Panc1 (cell line): ENCODE measurements around the gene APOC3. TPM values are rescaled to one million over a fixed set of nuclear protein-coding genes. Genes with fewer than 3 reads are reported as not detected.

Experiments
- ATAC-seq: fragments of 200-7000 bp; cut with Tn5 transposase; 2 replicates; pipeline ENCODE4 v1.9.1; 2020; ENCODE audit warnings: mild to moderate bottlenecking, moderate library complexity
- BruUV-seq: library from RNA; stranded (reverse); fragments of 400-500 nt; replicated peaks from 2 replicates; lab custom pipeline; 2021; lab: Mats Ljungman, UMichigan
- CTCF ChIA-PET: fragments of 300-600 bp; sonication (Branson Sonifier 250); formaldehyde crosslinking; loops from one replicate; lab custom pipeline; 2022; ENCODE audit warnings: antibody characterized with exemption; lab: Charles Lee
- POLR2A ChIA-PET: fragments of 300-600 bp; sonication (Branson Sonifier 250); formaldehyde crosslinking; loops from one replicate; lab custom pipeline; 2022; ENCODE audit warnings: antibody characterized with exemption; lab: Charles Lee
- DNase-seq: peaks from one replicate; pipeline ENCODE4 v3.0.0-alpha.2; 2010; ENCODE audit warnings: low read depth, low spot score
- H3K27ac ChIP-seq: 2 replicates; pipeline ENCODE4 v1.5.1; 2011; ENCODE audit warnings: mild to moderate bottlenecking, low read length, inconsistent platforms
- H3K27me3 ChIP-seq: fragments of 200-500 bp; sonication (Bioruptor generic); 2 replicates; pipeline ENCODE4 v1.6.0; 2014; ENCODE audit warnings: low read length, inconsistent platforms; ENCODE audit not compliant: control insufficient read depth, insufficient read depth
- H3K36me3 ChIP-seq: fragments of 200-500 bp; sonication (Bioruptor generic); 2 replicates; pipeline ENCODE4 v1.5.1; 2014; ENCODE audit warnings: inconsistent platforms, mild to moderate bottlenecking, low read length, moderate library complexity; ENCODE audit not compliant: control insufficient read depth, insufficient read depth
- H3K4me1 ChIP-seq: 2 replicates; pipeline ENCODE4 v1.5.1; 2011; ENCODE audit warnings: inconsistent platforms, mild to moderate bottlenecking, low read length, moderate library complexity; ENCODE audit not compliant: control insufficient read depth, insufficient read depth
- H3K4me3 ChIP-seq, 2 experiments: 2 replicates each; pipeline ENCODE4 v1.5.1; 2011 to 2012; ENCODE audit warnings: low read depth in 2 of 2, low read length in 2 of 2, mild to moderate bottlenecking in 2 of 2, inconsistent platforms in 1 of 2, moderate library complexity in 1 of 2
- H3K9me3 ChIP-seq: fragments of 200-500 bp; sonication (Bioruptor generic); 2 replicates; pipeline ENCODE4 v1.5.1; 2014; ENCODE audit warnings: low read depth, mild to moderate bottlenecking, inconsistent platforms, low read length, moderate library complexity; ENCODE audit not compliant: control insufficient read depth, insufficient read depth
- POLR2AphosphoS5 ChIP-seq: IDR thresholded peaks from 2 replicates; pipeline ENCODE4 v1.6.1; 2012; ENCODE audit warnings: mild to moderate bottlenecking, low read depth, low read length, moderate library complexity
- SIN3A ChIP-seq: IDR thresholded peaks from 2 replicates; pipeline ENCODE4 v1.6.1; 2012; ENCODE audit warnings: low read depth, mild to moderate bottlenecking, low read length, moderate library complexity, borderline replicate concordance; ENCODE audit not compliant: insufficient read depth
- TCF7L2 ChIP-seq: IDR thresholded peaks from 2 replicates; pipeline ENCODE4 v1.6.1; 2011; ENCODE audit warnings: mild to moderate bottlenecking, low read depth, low read length, inconsistent platforms
- in situ Hi-C: cut with HindIII; loops from 2 replicates; pipeline ENCODE4 v1.10.0; 2016; ENCODE audit warnings: low sequenced_read_pairs, low pct_unique_long_range_greater_than_20kb
- intact Hi-C: fragments of 100-400 bp; cut with micrococcal nuclease; formaldehyde crosslinking; loops from one replicate; pipeline ENCODE4 v1.10.0; 2022; ENCODE audit not compliant: unreplicated experiment
- total RNA-seq: library from RNA; stranded (reverse); gene quantifications from one replicate; pipeline ENCODE4 v1.2.1, GENCODE V29; 2021; ENCODE audit not compliant: unreplicated experiment
- TF ChIP-seq, protein P1 (sequence below): fragments of 450-650 bp; IDR thresholded peaks from 2 replicates; pipeline ENCODE4 v1.5.1; 2017; ENCODE audit warnings: mild to moderate bottlenecking
- TF ChIP-seq, protein P2 (sequence below), 2 experiments: IDR thresholded peaks; 2 replicates each; pipeline ENCODE4 v1.6.1; 2011 to 2012; ENCODE audit warnings: low read depth in 2 of 2, control low read depth in 1 of 2, low read length in 1 of 2, mild to moderate bottlenecking in 1 of 2, moderate library complexity in 1 of 2; ENCODE audit not compliant: insufficient read depth in 1 of 2

APOC3 gene
- total RNA-seq, 1 experiment from 2014 or later, result 1.2 TPM

DNA sequence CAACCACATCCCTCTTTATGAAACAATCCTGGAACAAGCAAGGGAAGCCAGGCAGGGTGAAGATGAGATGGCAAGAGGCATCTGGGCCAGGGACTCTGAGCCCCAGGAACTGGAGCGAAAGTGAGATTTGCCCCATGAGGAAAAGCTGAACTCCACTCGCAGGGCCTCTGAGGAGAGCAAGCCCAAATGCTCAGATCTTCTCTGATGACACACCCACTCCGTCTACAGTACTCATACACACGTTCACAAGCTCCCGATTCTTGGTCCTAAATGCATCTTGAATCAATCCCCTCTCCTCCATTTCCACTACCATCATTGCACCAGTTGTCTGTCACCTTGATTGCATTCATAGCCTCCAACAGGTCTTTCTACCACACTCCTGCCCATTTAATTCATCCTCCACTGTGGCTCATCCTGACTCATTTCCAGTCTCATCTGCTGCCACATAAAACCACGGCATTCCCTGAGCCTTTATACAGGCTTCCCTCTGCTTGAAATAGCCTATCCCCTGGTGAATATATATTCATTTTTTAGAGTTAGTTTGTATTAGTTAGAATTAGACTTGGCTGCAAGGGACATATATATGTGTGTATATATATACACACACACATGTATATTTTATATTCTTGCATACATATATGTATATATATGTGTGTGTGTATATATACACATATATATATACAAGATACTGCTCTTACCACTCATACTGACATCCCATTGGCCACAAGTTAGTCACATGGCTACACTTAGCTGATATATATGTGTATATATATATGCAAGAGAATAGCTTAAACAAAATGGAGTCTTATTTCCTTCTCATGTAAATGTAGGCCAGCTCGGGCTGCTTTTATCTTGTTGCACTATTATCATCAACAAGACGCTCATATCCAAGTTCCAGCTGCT is 36.6 kb upstream of the APOC3 start:
- Histone ChIP-seq H3K4me3 (no peak overlapping the region), H3K36me3 (no peaks in the 10 kb centered on the region), H3K9me3 (no peaks in the 10 kb centered on the region), H3K27ac (no peak overlapping the region), H3K27me3 (no peaks in the 10 kb centered on the region), H3K4me1 (peaks cover 5% of the 10 kb centered on the region; the same call in 1 of the 2 replicates)
- in situ Hi-C loops (no loop called here), intact Hi-C loops (loop anchor here (5.0 kb wide), 1 partner anchor 44 kb away; the partner anchor contains the start of gene APOA1)
- CTCF ChIA-PET, result interaction anchor here (0.5 to 4.2 kb wide), 4 partner anchors 43 to 346 kb away, joined by 3 to 76 read pairs (median 4); partner anchors contain the start of gene APOA1
- no TSS peak for BruUV-seq
- DNase-seq (peak; percentile 57), ATAC-seq (no peak)
- POLR2A ChIA-PET, result no interaction called here
- TF ChIP-seq, protein P1, sequence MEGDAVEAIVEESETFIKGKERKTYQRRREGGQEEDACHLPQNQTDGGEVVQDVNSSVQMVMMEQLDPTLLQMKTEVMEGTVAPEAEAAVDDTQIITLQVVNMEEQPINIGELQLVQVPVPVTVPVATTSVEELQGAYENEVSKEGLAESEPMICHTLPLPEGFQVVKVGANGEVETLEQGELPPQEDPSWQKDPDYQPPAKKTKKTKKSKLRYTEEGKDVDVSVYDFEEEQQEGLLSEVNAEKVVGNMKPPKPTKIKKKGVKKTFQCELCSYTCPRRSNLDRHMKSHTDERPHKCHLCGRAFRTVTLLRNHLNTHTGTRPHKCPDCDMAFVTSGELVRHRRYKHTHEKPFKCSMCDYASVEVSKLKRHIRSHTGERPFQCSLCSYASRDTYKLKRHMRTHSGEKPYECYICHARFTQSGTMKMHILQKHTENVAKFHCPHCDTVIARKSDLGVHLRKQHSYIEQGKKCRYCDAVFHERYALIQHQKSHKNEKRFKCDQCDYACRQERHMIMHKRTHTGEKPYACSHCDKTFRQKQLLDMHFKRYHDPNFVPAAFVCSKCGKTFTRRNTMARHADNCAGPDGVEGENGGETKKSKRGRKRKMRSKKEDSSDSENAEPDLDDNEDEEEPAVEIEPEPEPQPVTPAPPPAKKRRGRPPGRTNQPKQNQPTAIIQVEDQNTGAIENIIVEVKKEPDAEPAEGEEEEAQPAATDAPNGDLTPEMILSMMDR, result no peak
- TF ChIP-seq, protein P2, sequence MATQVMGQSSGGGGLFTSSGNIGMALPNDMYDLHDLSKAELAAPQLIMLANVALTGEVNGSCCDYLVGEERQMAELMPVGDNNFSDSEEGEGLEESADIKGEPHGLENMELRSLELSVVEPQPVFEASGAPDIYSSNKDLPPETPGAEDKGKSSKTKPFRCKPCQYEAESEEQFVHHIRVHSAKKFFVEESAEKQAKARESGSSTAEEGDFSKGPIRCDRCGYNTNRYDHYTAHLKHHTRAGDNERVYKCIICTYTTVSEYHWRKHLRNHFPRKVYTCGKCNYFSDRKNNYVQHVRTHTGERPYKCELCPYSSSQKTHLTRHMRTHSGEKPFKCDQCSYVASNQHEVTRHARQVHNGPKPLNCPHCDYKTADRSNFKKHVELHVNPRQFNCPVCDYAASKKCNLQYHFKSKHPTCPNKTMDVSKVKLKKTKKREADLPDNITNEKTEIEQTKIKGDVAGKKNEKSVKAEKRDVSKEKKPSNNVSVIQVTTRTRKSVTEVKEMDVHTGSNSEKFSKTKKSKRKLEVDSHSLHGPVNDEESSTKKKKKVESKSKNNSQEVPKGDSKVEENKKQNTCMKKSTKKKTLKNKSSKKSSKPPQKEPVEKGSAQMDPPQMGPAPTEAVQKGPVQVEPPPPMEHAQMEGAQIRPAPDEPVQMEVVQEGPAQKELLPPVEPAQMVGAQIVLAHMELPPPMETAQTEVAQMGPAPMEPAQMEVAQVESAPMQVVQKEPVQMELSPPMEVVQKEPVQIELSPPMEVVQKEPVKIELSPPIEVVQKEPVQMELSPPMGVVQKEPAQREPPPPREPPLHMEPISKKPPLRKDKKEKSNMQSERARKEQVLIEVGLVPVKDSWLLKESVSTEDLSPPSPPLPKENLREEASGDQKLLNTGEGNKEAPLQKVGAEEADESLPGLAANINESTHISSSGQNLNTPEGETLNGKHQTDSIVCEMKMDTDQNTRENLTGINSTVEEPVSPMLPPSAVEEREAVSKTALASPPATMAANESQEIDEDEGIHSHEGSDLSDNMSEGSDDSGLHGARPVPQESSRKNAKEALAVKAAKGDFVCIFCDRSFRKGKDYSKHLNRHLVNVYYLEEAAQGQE (IDR thresholded peaks at IDR 0.05; ENCODE audit: insufficient read depth in 1 of 2, low read depth in 2 of 2, low read length in 1 of 2), result no peak
- TF ChIP-seq TCF7L2 (no peak), POLR2AphosphoS5 (no peak), SIN3A (no peak)

DNA sequence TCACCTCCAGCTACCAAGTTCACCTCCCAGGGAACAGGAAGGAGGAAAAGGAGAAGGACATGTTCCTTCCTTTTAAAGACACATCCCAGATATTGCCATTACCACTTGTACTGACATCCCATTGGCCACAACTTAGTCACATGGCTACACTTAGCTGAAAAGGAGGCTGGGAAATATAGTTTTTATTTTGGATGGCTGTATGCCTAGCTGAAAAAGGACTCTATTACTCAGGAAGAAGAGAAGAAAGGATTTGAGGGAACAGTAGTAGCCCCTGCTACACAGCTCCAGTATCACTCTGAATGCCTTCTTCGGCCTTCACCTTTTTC is 36.0 kb upstream of the APOC3 start:
- Histone ChIP-seq H3K9me3 (no peaks in the 10 kb centered on the region), H3K27ac (no peak overlapping the region), H3K36me3 (no peaks in the 10 kb centered on the region), H3K4me3 (no peak overlapping the region), H3K4me1 (peaks cover 1% of the 10 kb centered on the region; the same call in 1 of the 2 replicates), H3K27me3 (no peaks in the 10 kb centered on the region; the same call in 1 of the 2 replicates)
- ChIA-PET POLR2A (no interaction called here), CTCF (no interaction called here)
- DNase-seq (no peak), ATAC-seq (no peak)
- BruUV-seq, result no TSS peak
- intact Hi-C loops (loop anchor here (5.0 kb wide), 1 partner anchor 44 kb away; the partner anchor contains the start of gene APOA1), in situ Hi-C loops (no loop called here)
- TF ChIP-seq POLR2AphosphoS5 (no peak), SIN3A (no peak), TCF7L2 (no peak)
- TF ChIP-seq, protein P2 (IDR thresholded peaks at IDR 0.05; ENCODE audit: insufficient read depth in 1 of 2, low read depth in 2 of 2, low read length in 1 of 2), result no peak
- TF ChIP-seq, protein P1, result no peak
